PC-9 (cell line): ENCODE measurements around the gene BMP4. TPM values are rescaled to one million over a fixed set of nuclear protein-coding genes. Genes with fewer than 3 reads are reported as not detected.

Source experiments
- BruUV-seq: library from RNA; stranded (reverse); fragments of 400-500 nt; replicated peaks from 2 replicates; lab custom pipeline; 2021; lab: Mats Ljungman, UMichigan
- CTCF ChIA-PET: fragments of 300-600 bp; sonication (Branson Sonifier 250); formaldehyde crosslinking; loops from one replicate; lab custom pipeline; 2022; ENCODE audit warnings: antibody characterized with exemption; lab: Charles Lee
- POLR2A ChIA-PET: fragments of 300-600 bp; sonication (Branson Sonifier 250); formaldehyde crosslinking; loops from one replicate; lab custom pipeline; 2022; ENCODE audit warnings: antibody characterized with exemption; ENCODE audit not compliant: unreplicated experiment; lab: Charles Lee
- DNase-seq, 2 experiments: peaks; one replicate each; pipeline versions ENCODE4 v3.0.0 to v3.0.0-alpha.2; 2015 to 2022; ENCODE audit warnings: mixed read lengths in 1 of 2
- H2AFZ ChIP-seq: fragments of 200-600 bp; sonication (generic); 2 replicates; pipeline ENCODE4 v1.8.1; 2017; ENCODE audit warnings: antibody characterized with exemption
- H3F3A ChIP-seq: fragments of 200-600 bp; sonication (generic); 2 replicates; pipeline ENCODE4 v1.8.1; 2017; ENCODE audit warnings: antibody characterized with exemption, mild to moderate bottlenecking, low read depth; ENCODE audit not compliant: insufficient read depth
- H3K27ac ChIP-seq: fragments of 200-600 bp; sonication (generic); 2 replicates; pipeline ENCODE4 v1.6.1; 2016; ENCODE audit warnings: mixed run types
- H3K27me3 ChIP-seq: fragments of 200-600 bp; sonication (generic); 2 replicates; pipeline ENCODE4 v1.6.1; 2016; ENCODE audit warnings: low read depth, mixed run types; ENCODE audit not compliant: insufficient read depth
- H3K36me3 ChIP-seq: fragments of 200-600 bp; sonication (generic); 2 replicates; pipeline ENCODE4 v1.6.1; 2016; ENCODE audit warnings: low read depth, mixed run types
- H3K4me1 ChIP-seq: fragments of 200-600 bp; sonication (generic); replicated peaks from 2 replicates; pipeline ENCODE4 v1.6.1; 2016; ENCODE audit warnings: mixed run types; ENCODE audit not compliant: insufficient read depth
- H3K4me2 ChIP-seq: fragments of 200-600 bp; sonication (generic); 2 replicates; pipeline ENCODE4 v1.6.1; 2017; ENCODE audit warnings: mixed run types
- H3K4me3 ChIP-seq: fragments of 200-600 bp; sonication (generic); 2 replicates; pipeline ENCODE4 v1.6.1; 2016; ENCODE audit warnings: mixed run types
- H3K79me2 ChIP-seq: fragments of 200-600 bp; sonication (generic); 2 replicates; pipeline ENCODE4 v1.6.1; 2017; ENCODE audit warnings: low read depth, mixed run types
- H3K9me2 ChIP-seq: fragments of 200-600 bp; sonication (generic); 2 replicates; pipeline ENCODE4 v1.8.1; 2017; ENCODE audit warnings: mild to moderate bottlenecking; ENCODE audit not compliant: insufficient read depth
- H3K9me3 ChIP-seq: fragments of 200-600 bp; sonication (generic); 2 replicates; pipeline ENCODE4 v1.8.1; 2016; ENCODE audit warnings: low read depth; ENCODE audit not compliant: insufficient read depth
- H4K20me1 ChIP-seq: fragments of 200-600 bp; sonication (generic); 2 replicates; pipeline ENCODE4 v1.8.1; 2017; ENCODE audit not compliant: insufficient read depth
- CTCF ChIP-seq: fragments of 200-600 bp; sonication (generic); conservative IDR thresholded peaks from 2 replicates; pipeline ENCODE4 v1.6.1; 2017; ENCODE audit warnings: mixed run types, antibody characterized with exemption, mild to moderate bottlenecking, moderate library complexity
- EZH2 ChIP-seq: fragments of 200-600 bp; sonication (generic); IDR thresholded peaks from 2 replicates; pipeline ENCODE4 v1.8.0; 2017; ENCODE audit warnings: antibody characterized with exemption, low read depth
- intact Hi-C: fragments of 100-400 bp; cut with micrococcal nuclease; formaldehyde crosslinking; loops from one replicate; pipeline ENCODE4 v1.10.0; 2022; ENCODE audit not compliant: unreplicated experiment
- total RNA-seq: library from RNA; stranded (reverse); gene quantifications from 2 replicates; pipeline ENCODE4 v1.2.3, GENCODE V29; 2021

The BMP4 gene
- total RNA-seq, 1 experiment from 2014 or later: 63.5 TPM

- CTCF ChIA-PET: no interaction called here
- intact Hi-C loops: no loop called here
Observed at GRCh38 chr14:53958628-53959027, 2.0 kb upstream of the BMP4 start.

GRCh38 chr14:53957739-53958138, 1.1 kb upstream of the BMP4 start:
- ChIA-PET POLR2A (interaction anchor here (3.1 kb wide), 1 partner anchor 148 kb away, joined by 60 read pairs; no protein-coding TSS in a partner anchor), CTCF (interaction anchor here (0.8 to 1.7 kb wide), 4 partner anchors 20 to 390 kb away, joined by 3 to 4 read pairs (median 3); no protein-coding TSS in a partner anchor)
- H2AFZ ChIP-seq: peak overlapping the region; percentile 93; the same call in 1 of the 2 replicates
- peak in 1 of 2 experiments; percentile 35 for DNase-seq
- no peak overlapping the region for H3K4me3 ChIP-seq
- no TSS peak for BruUV-seq
- H3K36me3 ChIP-seq: 0 out of 2 replicates have a peak, but pooled peaks cover 4% of the 10 kb centered on the region
- no peak for TF ChIP-seq CTCF
- no peak for TF ChIP-seq EZH2
- H3K27me3 ChIP-seq: no peaks in the 10 kb centered on the region
- H3K9me2 ChIP-seq: no peaks in the 10 kb centered on the region
- peak overlapping the region; percentile 96; the same call in 1 of the 2 replicates for H3K4me2 ChIP-seq
- intact Hi-C loops: loop anchor here (2.0 kb wide), 2 partner anchors 295 to 381 kb away; no protein-coding TSS in a partner anchor
- 0 out of 2 replicates have a peak overlapping the region, but pooled peaks have one; percentile 40 for H3K27ac ChIP-seq
- peaks cover 14% of the 10 kb centered on the region for H3K4me1 ChIP-seq
- peaks cover 34% of the 10 kb centered on the region for H3K79me2 ChIP-seq
- peaks cover 12% of the 10 kb centered on the region; the same call in 1 of the 2 replicates for H3F3A ChIP-seq
- no peaks in the 10 kb centered on the region for H4K20me1 ChIP-seq
- H3K9me3 ChIP-seq: no peaks in the 10 kb centered on the region

More at GRCh38 chr14:53958628-53959027, 2.0 kb upstream of the BMP4 start:
- no TSS peak for BruUV-seq
- H3K4me3 ChIP-seq: no peak overlapping the region
- H4K20me1 ChIP-seq: no peaks in the 10 kb centered on the region
- POLR2A ChIA-PET: no interaction called here
- no peak overlapping the region for H2AFZ ChIP-seq
- TF ChIP-seq EZH2: no peak
- TF ChIP-seq CTCF: no peak
- DNase-seq: no peak
- peaks cover 8% of the 10 kb centered on the region; the same call in 1 of the 2 replicates for H3F3A ChIP-seq
- no peaks in the 10 kb centered on the region for H3K9me2 ChIP-seq
- H3K4me1 ChIP-seq: peaks cover 14% of the 10 kb centered on the region
- H3K79me2 ChIP-seq: peaks cover 28% of the 10 kb centered on the region
- no peak overlapping the region for H3K4me2 ChIP-seq
- no peaks in the 10 kb centered on the region for H3K36me3 ChIP-seq
- no peaks in the 10 kb centered on the region for H3K9me3 ChIP-seq
- no peaks in the 10 kb centered on the region for H3K27me3 ChIP-seq
- H3K27ac ChIP-seq: no peak overlapping the region

GRCh38 chr14:53955671-53956426, 776 bp downstream of the BMP4 start:
- Histone ChIP-seq H3K36me3 (0 out of 2 replicates have a peak, but pooled peaks cover 10% of the 10 kb centered on the region), H3K9me2 (no peaks in the 10 kb centered on the region), H3K9me3 (no peaks in the 10 kb centered on the region), H3K27me3 (no peaks in the 10 kb centered on the region), H4K20me1 (no peaks in the 10 kb centered on the region), H2AFZ (peak overlapping the region; percentile 93), H3K4me3 (peak overlapping the region; percentile 80), H3K4me1 (peaks cover 14% of the 10 kb centered on the region), H3F3A (peaks cover 12% of the 10 kb centered on the region; the same call in 1 of the 2 replicates), H3K4me2 (peak overlapping the region; percentile 96), H3K27ac (no peak overlapping the region), H3K79me2 (peaks cover 34% of the 10 kb centered on the region)
- ChIA-PET POLR2A (interaction anchor here (0.6 to 3.1 kb wide), 9 partner anchors 106 to 1436 kb away, joined by 3 to 60 read pairs (median 7); no protein-coding TSS in a partner anchor), CTCF (interaction anchor here (0.6 to 1.7 kb wide), 4 partner anchors 215 to 1862 kb away, joined by 3 to 9 read pairs (median 3); no protein-coding TSS in a partner anchor)
- TF ChIP-seq CTCF: no peak
- TF ChIP-seq EZH2: no peak
- intact Hi-C loops: loop anchor here (1.0 to 2.0 kb wide), 6 partner anchors 150 to 417 kb away; no protein-coding TSS in a partner anchor
- peak; percentile 58 to 67 for DNase-seq
- no TSS peak for BruUV-seq
